CD4-positive, CD25-positive, alpha-beta regulatory T cell (primary cell): ENCODE results near the gene CES3. TPM values are rescaled to one million over a fixed set of nuclear protein-coding genes. Genes with fewer than 3 reads are reported as not detected.
A peak's percentile ranks its signal among the peaks of the same experiment; 100 is the strongest.

Experiments
- ATAC-seq, 2 donors: fragments of 150-1000 bp; cut with Tn5 transposase; one replicate each; pipeline ENCODE4 v1.10.0; 2021; ENCODE audit warnings: low read depth in 2 of 2, moderate number of reproducible peaks in 2 of 2, moderate library complexity in 1 of 2
- DNase-seq, 3 donors: peaks; one replicate each; pipeline versions ENCODE4 v3.0.0 to v3.0.0-alpha.2; 2012 to 2022; ENCODE audit warnings: mixed read lengths in 1 of 3
- H3K27ac ChIP-seq: one replicate; pipeline ENCODE4 v1.7.0; 2013; ENCODE audit warnings: mild to moderate bottlenecking, low read length; ENCODE audit not compliant: insufficient read depth, poor library complexity, severe bottlenecking
- H3K27me3 ChIP-seq: one replicate; pipeline ENCODE4 v1.7.0; 2013; ENCODE audit warnings: low read length; ENCODE audit not compliant: control insufficient read depth, insufficient read depth
- H3K36me3 ChIP-seq: one replicate; pipeline ENCODE4 v1.7.0; 2013; ENCODE audit warnings: mild to moderate bottlenecking, low read length, moderate library complexity; ENCODE audit not compliant: control insufficient read depth, insufficient read depth
- H3K4me1 ChIP-seq: 2 replicates; pipeline ENCODE4 v1.7.0; 2013; ENCODE audit warnings: mild to moderate bottlenecking, low read length; ENCODE audit not compliant: insufficient read depth, control insufficient read depth, poor library complexity, severe bottlenecking
- H3K4me3 ChIP-seq: one replicate; pipeline ENCODE4 v1.7.0; 2013; ENCODE audit warnings: low read depth, mild to moderate bottlenecking, low read length, moderate library complexity
- H3K9me3 ChIP-seq, 2 experiments: 1 replicate in 1 of 2; 2 replicates in 1 of 2; pipeline ENCODE4 v1.7.0; 2013; ENCODE audit warnings: low read length in 2 of 2, mild to moderate bottlenecking in 1 of 2, moderate library complexity in 1 of 2; ENCODE audit not compliant: control insufficient read depth in 2 of 2
- H3K27ac Mint-ChIP-seq, 3 donors: one replicate each; pipeline ENCODE4 v1.8.0; 2020 to 2022; ENCODE audit warnings: mild to moderate bottlenecking in 3 of 3, mixed read lengths in 3 of 3, moderate library complexity in 2 of 3
- H3K27me3 Mint-ChIP-seq: one replicate; pipeline ENCODE4 v1.8.0; 2022; ENCODE audit warnings: mild to moderate bottlenecking, mixed read lengths
- H3K36me3 Mint-ChIP-seq: one replicate; pipeline ENCODE4 v1.8.0; 2020; ENCODE audit warnings: mixed read lengths
- H3K4me1 Mint-ChIP-seq, 4 donors: one replicate each; pipeline ENCODE4 v1.8.0; 2020 to 2022; ENCODE audit warnings: mixed read lengths in 4 of 4, mild to moderate bottlenecking in 1 of 4
- H3K4me3 Mint-ChIP-seq, 4 donors: one replicate each; pipeline ENCODE4 v1.8.0; 2020 to 2022; ENCODE audit warnings: mild to moderate bottlenecking in 4 of 4, mixed read lengths in 4 of 4, moderate library complexity in 3 of 4
- H3K9me3 Mint-ChIP-seq, 7 donors: one replicate each; pipeline ENCODE4 v1.8.0; 2020 to 2022; ENCODE audit warnings: mixed read lengths in 7 of 7, mild to moderate bottlenecking in 3 of 7, moderate library complexity in 2 of 7
- polyA plus RNA-seq, 4 donors: library from polyadenylated mRNA; unstranded; fragments of 300-500 nt; fragmentation: Illumina TruSeq; gene quantifications; one replicate each; pipeline ENCODE4 v1.2.3, GENCODE V29; 2021
- total RNA-seq: library from RNA; stranded (reverse); gene quantifications from one replicate; pipeline ENCODE4 v1.2.3, GENCODE V29; 2022

CES3 gene
- total and polyA plus RNA-seq, 5 donors from 2014 or later, result 0.10 to 0.74 (median 0.27) TPM

- Histone ChIP-seq H3K4me3 (no peak overlapping the region), H3K4me1 (peaks cover 20% of the 10 kb centered on the region), H3K27me3 (no peaks in the 10 kb centered on the region), H3K9me3 (no peaks in the 10 kb centered on the region), H3K36me3 (no peaks in the 10 kb centered on the region), H3K27ac (no peak overlapping the region)
- no peaks in the 10 kb centered on the region for H3K36me3 Mint-ChIP-seq
- peak overlapping the region in 1 of 3 donors; percentile 56 for H3K27ac Mint-ChIP-seq
- no peaks in the 10 kb centered on the region for H3K27me3 Mint-ChIP-seq
- no peak for DNase-seq
- ATAC-seq, result no peak
- no peaks in the 10 kb centered on the region for H3K9me3 Mint-ChIP-seq
- peaks cover 0 to 18% (median 6%) of the 10 kb centered on the region in 4 donors for H3K4me1 Mint-ChIP-seq
- H3K4me3 Mint-ChIP-seq, result peak overlapping the region; percentile 73 to 90 (median 80)
Observed at GRCh38 chr16:67014634-67015312, 53.7 kb downstream of the CES3 start.

- Mint-ChIP-seq H3K4me1 (peaks cover 0 to 18% (median 6%) of the 10 kb centered on the region in 4 donors), H3K9me3 (no peaks in the 10 kb centered on the region), H3K36me3 (no peaks in the 10 kb centered on the region), H3K27me3 (no peaks in the 10 kb centered on the region), H3K27ac (no peak overlapping the region), H3K4me3 (peak overlapping the region; percentile 21 to 73 (median 44))
- ATAC-seq, result no peak
- H3K36me3 ChIP-seq, result no peaks in the 10 kb centered on the region
- no peak overlapping the region for H3K27ac ChIP-seq
- H3K27me3 ChIP-seq, result no peaks in the 10 kb centered on the region
- H3K9me3 ChIP-seq, result no peaks in the 10 kb centered on the region
- DNase-seq, result peak in 1 of 3 donors; percentile 44
- no peak overlapping the region for H3K4me3 ChIP-seq
- peaks cover 20% of the 10 kb centered on the region for H3K4me1 ChIP-seq
Observed at GRCh38 chr16:67015313-67015731, 54.3 kb downstream of the CES3 start.

GRCh38 chr16:67016143-67016542, 55.1 kb downstream of the CES3 start:
- Histone ChIP-seq H3K27ac (no peak overlapping the region), H3K27me3 (no peaks in the 10 kb centered on the region), H3K36me3 (no peaks in the 10 kb centered on the region), H3K4me1 (peaks cover 20% of the 10 kb centered on the region), H3K4me3 (no peak overlapping the region), H3K9me3 (no peaks in the 10 kb centered on the region)
- ATAC-seq (no peak), DNase-seq (no peak)
- Mint-ChIP-seq H3K27ac (peak overlapping the region in 1 of 3 donors; percentile 92), H3K36me3 (no peaks in the 10 kb centered on the region), H3K4me1 (peaks cover 0 to 13% (median 5%) of the 10 kb centered on the region in 4 donors), H3K4me3 (peak overlapping the region in 2 of 4 donors; percentile 52 to 81), H3K9me3 (no peaks in the 10 kb centered on the region), H3K27me3 (no peaks in the 10 kb centered on the region)

GRCh38 chr16:67016681-67017420, 55.8 kb downstream of the CES3 start:
- no peaks in the 10 kb centered on the region for H3K27me3 ChIP-seq
- DNase-seq (no peak), ATAC-seq (no peak)
- H3K4me1 Mint-ChIP-seq, result peaks cover 0 to 13% (median 5%) of the 10 kb centered on the region in 4 donors
- no peaks in the 10 kb centered on the region for H3K9me3 ChIP-seq
- no peaks in the 10 kb centered on the region for H3K36me3 ChIP-seq
- no peak overlapping the region for H3K27ac ChIP-seq
- no peaks in the 10 kb centered on the region for H3K36me3 Mint-ChIP-seq
- peaks cover 20% of the 10 kb centered on the region for H3K4me1 ChIP-seq
- no peaks in the 10 kb centered on the region for H3K27me3 Mint-ChIP-seq
- H3K4me3 ChIP-seq, result no peak overlapping the region
- H3K4me3 Mint-ChIP-seq, result no peak overlapping the region
- no peak overlapping the region for H3K27ac Mint-ChIP-seq
- no peaks in the 10 kb centered on the region for H3K9me3 Mint-ChIP-seq

GRCh38 chr16:67017421-67017750, 56.3 kb downstream of the CES3 start:
- Histone ChIP-seq H3K36me3 (no peaks in the 10 kb centered on the region), H3K9me3 (no peaks in the 10 kb centered on the region), H3K4me1 (peaks cover 20% of the 10 kb centered on the region), H3K27ac (no peak overlapping the region), H3K27me3 (no peaks in the 10 kb centered on the region), H3K4me3 (no peak overlapping the region)
- no peaks in the 10 kb centered on the region for H3K9me3 Mint-ChIP-seq
- H3K4me3 Mint-ChIP-seq, result peak overlapping the region in 2 of 4 donors; percentile 59 to 82
- H3K27me3 Mint-ChIP-seq, result no peaks in the 10 kb centered on the region
- H3K4me1 Mint-ChIP-seq, result peaks cover 0 to 13% (median 5%) of the 10 kb centered on the region in 4 donors
- ATAC-seq (no peak), DNase-seq (no peak)
- peak overlapping the region in 1 of 3 donors; percentile 5 for H3K27ac Mint-ChIP-seq
- H3K36me3 Mint-ChIP-seq, result no peaks in the 10 kb centered on the region

GRCh38 chr16:67017810-67018488, 56.9 kb downstream of the CES3 start:
- Histone ChIP-seq H3K4me1 (peaks cover 20% of the 10 kb centered on the region), H3K27me3 (no peaks in the 10 kb centered on the region), H3K36me3 (no peaks in the 10 kb centered on the region), H3K9me3 (no peaks in the 10 kb centered on the region), H3K27ac (no peak overlapping the region), H3K4me3 (no peak overlapping the region)
- peak overlapping the region in 2 of 4 donors; percentile 59 to 82 for H3K4me3 Mint-ChIP-seq
- ATAC-seq (peak; percentile 86 to 90), DNase-seq (peak; percentile 66 to 94 (median 83))
- no peaks in the 10 kb centered on the region for H3K9me3 Mint-ChIP-seq
- no peaks in the 10 kb centered on the region for H3K36me3 Mint-ChIP-seq
- H3K4me1 Mint-ChIP-seq, result peaks cover 0 to 16% (median 7%) of the 10 kb centered on the region in 4 donors
- no peaks in the 10 kb centered on the region for H3K27me3 Mint-ChIP-seq
- peak overlapping the region in 1 of 3 donors; percentile 5 for H3K27ac Mint-ChIP-seq

- peaks cover 0 to 11% (median 6%) of the 10 kb centered on the region in 4 donors for H3K4me1 Mint-ChIP-seq
- no peaks in the 10 kb centered on the region for H3K9me3 Mint-ChIP-seq
- Histone ChIP-seq H3K4me3 (no peak overlapping the region), H3K27me3 (no peaks in the 10 kb centered on the region), H3K36me3 (no peaks in the 10 kb centered on the region), H3K4me1 (peaks cover 10% of the 10 kb centered on the region), H3K9me3 (no peaks in the 10 kb centered on the region), H3K27ac (no peak overlapping the region)
- ATAC-seq (no peak), DNase-seq (no peak)
- no peak overlapping the region for H3K4me3 Mint-ChIP-seq
- H3K27ac Mint-ChIP-seq, result no peak overlapping the region
- no peaks in the 10 kb centered on the region for H3K36me3 Mint-ChIP-seq
- H3K27me3 Mint-ChIP-seq, result no peaks in the 10 kb centered on the region
Observed at GRCh38 chr16:67019171-67019570, 58.1 kb downstream of the CES3 start.
